ENCODE data around the gene CD59. TPM values are rescaled to one million over a fixed set of nuclear protein-coding genes. Genes with fewer than 3 reads are reported as not detected.

CD59 gene
- polyA plus RNA-seq, 2 of the 4 experiments (the other 2 are of a cell fraction), result 335 to 375 TPM

DNA sequence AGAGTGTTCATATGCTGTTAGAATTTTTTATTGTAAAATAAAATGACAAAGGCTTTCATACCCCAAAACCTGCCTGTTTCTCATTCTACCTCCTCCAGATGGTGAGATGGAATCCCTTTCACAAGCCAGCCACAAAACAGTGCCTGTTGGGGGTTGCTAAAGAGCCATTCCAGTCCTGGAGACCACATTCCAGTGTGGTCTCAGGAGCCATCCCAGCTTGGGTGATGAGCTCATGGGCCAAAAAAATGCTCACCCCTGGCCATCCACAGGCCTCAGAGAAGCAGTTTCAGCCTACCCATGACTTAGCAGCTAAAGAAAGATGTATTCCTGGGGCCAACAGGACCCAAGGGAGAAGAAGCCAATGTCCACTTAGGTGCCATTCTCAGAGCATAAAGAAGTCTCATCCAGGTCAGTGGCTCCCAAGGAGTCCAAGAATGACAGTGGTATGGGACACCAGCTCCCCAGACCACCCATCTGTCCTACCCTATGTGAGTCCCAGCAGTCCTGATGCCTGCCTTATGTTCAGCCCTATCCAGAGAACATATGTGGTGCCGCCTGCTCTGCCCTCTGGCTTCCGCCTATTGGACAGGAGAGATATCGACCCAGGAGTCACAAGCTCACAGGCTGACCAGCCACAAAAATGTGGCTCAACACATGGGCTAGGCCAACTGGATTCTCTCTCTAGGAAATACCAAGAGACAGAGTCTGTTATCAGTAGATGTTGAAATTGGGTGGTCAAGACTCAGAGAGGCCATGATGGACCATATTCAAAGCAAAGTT lies 62.0 kb downstream of the CD59 start (continued):
- TF ChIP-seq ZFP36 (IDR thresholded peaks at IDR 0.05; ENCODE audit: borderline replicate concordance, partially characterized antibody) (no peak), NPAS2 (CRISPR knock-in tag; IDR thresholded peaks at IDR 0.05; ENCODE audit: borderline replicate concordance) (no peak), EHMT2 (IDR thresholded peaks at IDR 0.05; ENCODE audit: low read depth) (no peak), NR3C1 (IDR thresholded peaks at IDR 0.05) (no peak)

DNA sequence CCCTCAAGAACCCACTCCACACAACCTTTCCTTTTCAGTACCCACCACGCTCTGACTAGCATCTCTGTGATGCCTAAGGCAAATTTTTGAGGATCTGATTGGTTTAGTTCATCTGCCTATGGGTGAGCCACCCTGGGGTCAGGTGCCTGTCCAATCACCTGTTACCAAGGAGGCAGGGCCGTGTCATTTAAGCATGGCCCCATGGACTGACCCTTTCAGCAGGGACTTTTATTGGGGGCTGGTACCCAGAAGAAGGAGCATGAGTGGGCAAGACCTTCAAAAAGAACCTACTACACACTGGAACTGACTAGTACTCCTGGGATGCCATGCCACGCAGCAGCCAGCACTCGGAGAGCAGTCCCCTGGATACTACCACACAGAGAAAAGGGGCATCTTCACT lies 64.0 kb downstream of the CD59 start:
- FAIRE-seq, result no peak
- ATAC-seq, result peak in 1 of 2 experiments; percentile 8; a peak in 1 of 6 replicates
- 57% methylated on average over 2 of the region's 4 CpGs for WGBS (ENCODE audit: missing lambda C conversion rate)
- CTCF ChIA-PET, result interaction anchor here (1.4 to 1.5 kb wide), 2 partner anchors 157 to 309 kb away, joined by 3 read pairs; no protein-coding TSS in a partner anchor
- no peak for DNase-seq (ENCODE audit: low read depth in 1 of 2, low spot score in 1 of 2)
- H3K9me3 ChIP-seq, result no peaks in the 10 kb centered on the region
- no peak overlapping the region for H3K4me3 ChIP-seq
- no peak overlapping the region for H3K27ac ChIP-seq
- no peaks in the 10 kb centered on the region for H3K4me1 ChIP-seq
- TF ChIP-seq RFX5 (IDR thresholded peaks at IDR 0.05) (peak; percentile 87), RAD21 (conservative IDR thresholded peaks at IDR 0.05 in 1 of 2, IDR thresholded peaks at IDR 0.05 in 1 of 2) (no peak)
- POLR2A ChIA-PET, result no interaction called here
- no peak overlapping the region for H3K4me2 ChIP-seq

DNA sequence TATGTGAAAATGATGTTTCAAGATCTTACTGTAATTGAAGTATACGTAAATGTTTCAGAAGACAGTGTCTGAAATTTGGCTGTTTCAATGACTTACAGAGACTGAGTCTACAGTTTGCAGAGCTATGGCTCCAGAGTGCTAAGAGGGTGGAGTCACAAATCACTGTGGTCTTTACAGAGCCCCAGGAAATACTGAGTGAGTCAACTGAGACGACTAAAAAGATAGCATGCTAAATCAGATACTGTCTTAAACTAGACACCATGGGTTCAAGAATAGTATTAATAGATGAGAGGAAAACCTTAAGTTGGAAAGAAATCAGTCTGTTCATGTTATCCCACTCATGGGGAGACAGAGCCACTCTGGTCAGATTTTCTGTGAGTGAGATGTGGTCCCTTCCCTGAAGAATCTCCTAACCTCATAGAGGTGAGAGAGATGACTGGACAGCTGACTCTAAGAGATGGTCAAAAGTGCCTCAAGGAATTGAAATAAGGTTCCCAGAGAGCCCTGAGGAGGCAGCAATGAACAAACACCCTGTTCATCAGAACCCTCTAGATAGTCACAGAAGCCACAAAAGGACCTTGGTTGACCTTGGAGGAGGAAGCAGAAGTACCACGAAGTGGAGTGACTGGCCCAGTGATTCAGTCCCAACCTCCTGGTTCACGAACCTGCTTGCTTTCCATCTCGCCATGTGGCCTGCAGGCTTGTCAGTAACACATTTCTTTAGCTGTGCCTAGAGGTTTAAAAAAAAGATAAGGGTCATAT lies 65.8 kb downstream of the CD59 start:
- FAIRE-seq (no peak), DNase-seq (ENCODE audit: low read depth in 1 of 2, low spot score in 1 of 2) (no peak), ATAC-seq (no peak)
- H3K4me3 ChIP-seq, result no peak overlapping the region
- 74% methylated on average over 5 of the region's 5 CpGs for WGBS (ENCODE audit: missing lambda C conversion rate)
- H3K9me3 ChIP-seq, result no peaks in the 10 kb centered on the region
- H3K27ac ChIP-seq, result no peak overlapping the region
- TF ChIP-seq KDM5A (IDR thresholded peaks at IDR 0.05) (no peak), NR3C1 (IDR thresholded peaks at IDR 0.05) (no peak), FOXS1 (CRISPR knock-in tag; IDR thresholded peaks at IDR 0.05) (no peak), HEYL (CRISPR knock-in tag; IDR thresholded peaks at IDR 0.05) (no peak), RCOR1 (IDR thresholded peaks at IDR 0.05; ENCODE audit: low read depth, low read length) (no peak), CEBPB (IDR thresholded peaks at IDR 0.05) (no peak), ESRRA (IDR thresholded peaks at IDR 0.05; ENCODE audit: borderline replicate concordance, low read length) (no peak), RARB (CRISPR knock-in tag; IDR thresholded peaks at IDR 0.05) (no peak)
- TF ChIP-seq, protein P1, sequence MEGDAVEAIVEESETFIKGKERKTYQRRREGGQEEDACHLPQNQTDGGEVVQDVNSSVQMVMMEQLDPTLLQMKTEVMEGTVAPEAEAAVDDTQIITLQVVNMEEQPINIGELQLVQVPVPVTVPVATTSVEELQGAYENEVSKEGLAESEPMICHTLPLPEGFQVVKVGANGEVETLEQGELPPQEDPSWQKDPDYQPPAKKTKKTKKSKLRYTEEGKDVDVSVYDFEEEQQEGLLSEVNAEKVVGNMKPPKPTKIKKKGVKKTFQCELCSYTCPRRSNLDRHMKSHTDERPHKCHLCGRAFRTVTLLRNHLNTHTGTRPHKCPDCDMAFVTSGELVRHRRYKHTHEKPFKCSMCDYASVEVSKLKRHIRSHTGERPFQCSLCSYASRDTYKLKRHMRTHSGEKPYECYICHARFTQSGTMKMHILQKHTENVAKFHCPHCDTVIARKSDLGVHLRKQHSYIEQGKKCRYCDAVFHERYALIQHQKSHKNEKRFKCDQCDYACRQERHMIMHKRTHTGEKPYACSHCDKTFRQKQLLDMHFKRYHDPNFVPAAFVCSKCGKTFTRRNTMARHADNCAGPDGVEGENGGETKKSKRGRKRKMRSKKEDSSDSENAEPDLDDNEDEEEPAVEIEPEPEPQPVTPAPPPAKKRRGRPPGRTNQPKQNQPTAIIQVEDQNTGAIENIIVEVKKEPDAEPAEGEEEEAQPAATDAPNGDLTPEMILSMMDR (IDR thresholded peaks at IDR 0.05), result no peak
- TF ChIP-seq, protein P2, sequence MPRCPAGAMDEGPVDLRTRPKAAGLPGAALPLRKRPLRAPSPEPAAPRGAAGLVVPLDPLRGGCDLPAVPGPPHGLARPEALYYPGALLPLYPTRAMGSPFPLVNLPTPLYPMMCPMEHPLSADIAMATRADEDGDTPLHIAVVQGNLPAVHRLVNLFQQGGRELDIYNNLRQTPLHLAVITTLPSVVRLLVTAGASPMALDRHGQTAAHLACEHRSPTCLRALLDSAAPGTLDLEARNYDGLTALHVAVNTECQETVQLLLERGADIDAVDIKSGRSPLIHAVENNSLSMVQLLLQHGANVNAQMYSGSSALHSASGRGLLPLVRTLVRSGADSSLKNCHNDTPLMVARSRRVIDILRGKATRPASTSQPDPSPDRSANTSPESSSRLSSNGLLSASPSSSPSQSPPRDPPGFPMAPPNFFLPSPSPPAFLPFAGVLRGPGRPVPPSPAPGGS (IDR thresholded peaks at IDR 0.05), result no peak
- H3K4me1 ChIP-seq, result no peaks in the 10 kb centered on the region
- POLR2A ChIA-PET, result no interaction called here
- H3K4me2 ChIP-seq, result no peak overlapping the region
- CTCF ChIA-PET, result interaction anchor here (1.5 to 2.6 kb wide), 2 partner anchors 17 to 308 kb away, joined by 3 to 8 read pairs; no protein-coding TSS in a partner anchor

All from A549 (cell line).